ENCODE data around the gene DOCK9.
A peak's percentile ranks its signal among the peaks of the same experiment; 100 is the strongest.

DOCK9 gene

DNA sequence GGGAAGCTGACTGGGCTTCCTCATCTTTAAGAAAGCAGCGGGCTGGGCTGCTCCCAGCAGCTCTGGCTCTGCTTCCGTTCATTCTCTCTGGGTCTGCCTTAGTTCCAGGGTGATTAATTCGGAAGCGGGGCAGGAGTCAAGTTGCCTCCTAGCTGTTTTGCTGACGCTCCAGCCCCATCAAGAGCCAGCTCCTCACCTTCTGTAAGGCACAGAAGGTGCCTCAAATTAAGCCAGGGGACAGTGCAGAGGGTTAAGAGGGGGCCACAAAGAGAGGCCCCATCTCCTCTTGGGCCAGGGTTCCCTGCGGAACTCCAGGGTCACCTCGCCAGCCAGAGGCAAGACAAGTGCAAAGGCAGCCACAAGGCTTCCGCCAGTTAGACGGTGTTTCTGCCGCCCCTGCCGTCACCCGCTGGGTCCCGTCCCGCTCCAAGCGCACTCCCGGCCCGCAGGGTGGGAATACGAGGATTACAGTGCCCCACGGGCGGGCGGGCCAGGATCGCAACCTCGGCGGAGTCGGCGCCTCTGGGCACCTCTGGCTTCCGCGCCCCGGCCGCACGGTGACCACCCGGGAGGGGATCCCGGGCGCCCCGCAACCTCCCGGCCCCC, 225.9 kb downstream of the DOCK9 start:
- no peak for FAIRE-seq
- DNase-seq (ENCODE audit: low spot score) = no peak

DNA sequence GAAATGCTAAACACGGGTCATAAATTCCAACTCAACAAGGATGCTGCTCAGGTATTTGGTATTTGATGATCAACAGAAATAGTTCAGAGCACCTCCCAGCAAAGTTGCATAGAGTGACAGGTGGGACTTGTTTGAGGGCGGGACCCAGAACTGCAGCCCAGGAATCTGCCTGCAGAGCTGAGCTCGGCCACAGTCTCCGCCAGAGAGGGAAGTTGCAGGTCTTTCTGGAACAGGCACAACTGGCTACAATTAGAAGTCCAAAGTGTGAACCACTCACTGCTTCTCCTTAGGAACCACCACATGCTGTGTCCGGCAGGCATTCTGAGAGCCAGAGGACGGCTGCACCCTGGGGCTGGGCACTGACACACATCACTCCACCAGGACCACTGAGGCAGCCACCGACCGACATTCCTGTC, 226.5 kb downstream of the DOCK9 start:
- FAIRE-seq (no peak), DNase-seq (ENCODE audit: low spot score) (no peak)

DNA sequence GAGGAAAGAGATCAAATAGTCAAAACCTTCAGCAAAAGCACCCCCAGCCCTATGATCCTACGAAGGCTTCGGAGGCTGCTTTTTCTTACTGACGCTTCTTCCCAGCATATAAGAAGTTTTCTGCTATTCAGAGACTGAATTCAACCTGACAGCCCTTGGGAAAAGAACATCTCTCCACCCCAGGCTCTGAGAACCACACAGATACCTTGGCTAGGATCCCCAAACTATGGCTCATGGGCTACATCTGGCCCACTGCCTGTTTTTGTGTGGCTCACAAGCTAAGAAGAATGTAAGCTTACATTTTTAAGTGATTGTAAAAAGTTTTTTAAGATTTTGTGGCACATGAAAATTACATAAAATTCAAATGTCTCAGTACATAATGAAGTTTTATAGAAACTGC, 228.4 kb downstream of the DOCK9 start:
- no peak for FAIRE-seq
- DNase-seq (ENCODE audit: low spot score) = no peak

DNA sequence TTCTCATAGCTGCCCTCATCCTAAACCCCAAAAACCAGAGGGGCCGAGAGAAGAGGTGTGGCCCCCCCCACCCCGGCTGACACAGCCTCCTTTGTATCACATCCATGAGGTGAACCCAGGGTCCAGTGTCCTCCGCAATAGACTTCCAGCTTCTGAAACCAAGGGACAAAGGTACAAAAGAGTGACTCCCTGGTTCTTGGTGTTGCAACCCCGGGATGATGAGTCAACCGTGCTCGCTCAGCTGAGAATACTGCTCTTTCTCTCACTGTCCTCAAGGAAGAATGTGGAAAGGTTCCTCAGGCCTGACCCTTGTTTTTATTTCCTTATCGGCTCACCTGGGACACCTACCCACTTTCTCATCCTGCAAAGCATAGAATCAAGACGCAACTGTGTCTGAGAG, 230.9 kb downstream of the DOCK9 start:
- DNase-seq (ENCODE audit: low spot score) (peak; percentile 21), FAIRE-seq (peak; percentile 20)

Measured in RCC 7860 (cell line).